Measurements from ENCODE around the gene MTA1. TPM values are rescaled to one million over a fixed set of nuclear protein-coding genes. Genes with fewer than 3 reads are reported as not detected.
A peak's percentile ranks its signal among the peaks of the same experiment; 100 is the strongest.

MTA1 gene
- total and polyA plus RNA-seq, 10 of the 15 experiments (the other 5 are each of a cell fraction or from before 2014, with no cell fraction given), result 0.14 to 162 (median 30.6) TPM

DNA sequence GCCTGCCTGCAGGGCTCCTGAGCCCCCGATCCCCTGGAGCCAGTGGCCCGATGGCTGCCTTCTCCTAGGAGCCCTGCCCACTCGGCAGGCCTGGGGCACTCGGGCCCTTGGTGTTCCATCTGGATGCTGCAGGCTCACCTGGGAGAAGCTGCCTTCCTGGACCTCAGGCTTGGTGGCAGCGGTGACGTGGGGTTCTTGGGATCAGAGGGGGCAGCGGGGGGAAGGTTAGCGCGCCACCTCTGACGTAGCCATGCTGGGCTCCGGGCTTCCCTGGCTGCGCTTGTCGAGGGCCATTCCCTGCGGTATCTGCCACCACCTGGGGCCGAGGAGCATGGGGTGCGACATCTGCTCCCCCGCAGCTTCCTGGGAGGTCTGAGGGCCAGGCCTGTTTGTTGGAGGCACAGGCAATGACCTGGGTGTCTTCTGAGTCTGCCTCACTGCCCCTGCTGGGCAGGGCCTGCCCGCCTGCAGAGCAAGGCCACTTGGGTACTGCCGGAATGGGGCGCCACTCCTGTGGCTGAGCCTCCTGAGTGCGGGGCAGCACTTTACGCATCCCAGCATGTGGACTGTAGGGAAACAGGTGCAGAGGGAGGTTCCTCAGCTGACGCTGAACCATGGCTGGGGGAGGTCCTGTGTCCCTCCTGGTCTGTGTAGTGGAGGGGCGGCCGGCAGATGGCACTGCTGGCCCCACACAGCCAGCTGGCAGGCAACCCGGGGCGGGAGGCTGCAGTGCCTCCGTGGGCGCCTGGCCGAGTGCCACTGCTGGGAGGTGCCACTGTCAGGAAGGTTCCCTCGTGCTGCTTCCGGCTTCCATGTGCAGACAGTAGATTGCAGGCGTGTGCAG, 20.3 kb downstream of the MTA1 start:
- CTCF ChIA-PET, result no interaction called here
- no peak for ATAC-seq
- no peak for FAIRE-seq
- Histone ChIP-seq H3K9me3 (replicated peaks; ENCODE audit: control insufficient read depth, insufficient read depth, low read length) (no peaks in the 10 kb centered on the region), H3K4me1 (ENCODE audit: control insufficient read depth, insufficient read depth, low read length) (no peaks in the 10 kb centered on the region), H2AFZ (ENCODE audit: control insufficient read depth, low read depth, low read length) (no peak overlapping the region), H3K9ac (ENCODE audit: control insufficient read depth, insufficient read depth, low read length) (no peak overlapping the region), H3K4me2 (ENCODE audit: control insufficient read depth, insufficient read depth) (no peak overlapping the region), H3K27me3 (replicated peaks in 1 of 2; ENCODE audit: control insufficient read depth in 2 of 2, insufficient read depth in 2 of 2, low read length in 1 of 2) (no peaks in the 10 kb centered on the region), H3K36me3 (ENCODE audit: control insufficient read depth in 2 of 2, insufficient read depth in 2 of 2, low read length in 1 of 2) (peaks cover 0 to 15% of the 10 kb centered on the region in 2 experiments; a peak in 3 of 4 replicates), H3K27ac (ENCODE audit: control insufficient read depth, insufficient read depth) (no peak overlapping the region), H3K4me3 (no peak overlapping the region), H4K20me1 (ENCODE audit: control insufficient read depth, insufficient read depth) (no peaks in the 10 kb centered on the region), H3K79me2 (ENCODE audit: control insufficient read depth, insufficient read depth, low read length) (peaks cover 25% of the 10 kb centered on the region)
- SMC1A ChIA-PET (ENCODE audit: uncharacterized antibody, unreplicated experiment), result no interaction called here
- in situ Hi-C loops (cut with MboI), result no loop called here
- POLR2A ChIA-PET, result no interaction called here
- intact Hi-C loops (cut with micrococcal nuclease; ENCODE audit: unreplicated experiment), result no loop called here
- RAD21 ChIA-PET (ENCODE audit: unreplicated experiment), result no interaction called here
- TF ChIP-seq POLR2A (IDR thresholded peaks at IDR 0.05; ENCODE audit: low read depth, low read length) (peak; percentile 24; the same call in 1 of the 2 replicates), ZBED1 (IDR thresholded peaks at IDR 0.05; ENCODE audit: borderline replicate concordance) (no peak)
- TF ChIP-seq, protein P1, sequence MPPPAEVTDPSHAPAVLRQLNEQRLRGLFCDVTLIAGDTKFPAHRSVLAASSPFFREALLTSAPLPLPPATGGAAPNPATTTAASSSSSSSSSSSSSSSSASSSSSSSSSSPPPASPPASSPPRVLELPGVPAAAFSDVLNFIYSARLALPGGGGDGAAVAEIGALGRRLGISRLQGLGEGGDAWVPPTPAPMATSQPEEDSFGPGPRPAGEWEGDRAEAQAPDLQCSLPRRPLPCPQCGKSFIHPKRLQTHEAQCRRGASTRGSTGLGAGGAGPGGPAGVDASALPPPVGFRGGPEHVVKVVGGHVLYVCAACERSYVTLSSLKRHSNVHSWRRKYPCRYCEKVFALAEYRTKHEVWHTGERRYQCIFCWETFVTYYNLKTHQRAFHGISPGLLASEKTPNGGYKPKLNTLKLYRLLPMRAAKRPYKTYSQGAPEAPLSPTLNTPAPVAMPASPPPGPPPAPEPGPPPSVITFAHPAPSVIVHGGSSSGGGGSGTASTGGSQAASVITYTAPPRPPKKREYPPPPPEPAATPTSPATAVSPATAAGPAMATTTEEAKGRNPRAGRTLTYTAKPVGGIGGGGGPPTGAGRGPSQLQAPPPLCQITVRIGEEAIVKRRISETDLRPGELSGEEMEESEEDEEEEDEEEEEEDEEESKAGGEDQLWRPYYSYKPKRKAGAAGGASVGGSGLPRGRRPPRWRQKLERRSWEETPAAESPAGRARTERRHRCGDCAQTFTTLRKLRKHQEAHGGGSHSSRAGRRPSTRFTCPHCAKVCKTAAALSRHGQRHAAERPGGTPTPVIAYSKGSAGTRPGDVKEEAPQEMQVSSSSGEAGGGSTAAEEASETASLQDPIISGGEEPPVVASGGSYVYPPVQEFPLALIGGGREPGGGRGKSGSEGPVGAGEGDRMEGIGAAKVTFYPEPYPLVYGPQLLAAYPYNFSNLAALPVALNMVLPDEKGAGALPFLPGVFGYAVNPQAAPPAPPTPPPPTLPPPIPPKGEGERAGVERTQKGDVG (CRISPR knock-in tag; IDR thresholded peaks at IDR 0.05), result no peak
- 86% methylated on average over 33 of the region's 33 CpGs for WGBS (ENCODE audit: insufficient coverage, insufficient replicate concordance, low lambda C conversion rate, missing lambda C conversion rate)
- BruUV-seq (replicated peaks), result no TSS peak
- no peak for DNase-seq (ENCODE audit: low read depth, low spot score)

- TF ChIP-seq TCF12 (IDR thresholded peaks at IDR 0.05; ENCODE audit: low read depth, low read length) (no peak), ASH2L (IDR thresholded peaks at IDR 0.05; ENCODE audit: borderline replicate concordance, low read depth) (no peak), HCFC1 (IDR thresholded peaks at IDR 0.05; ENCODE audit: low read length) (no peak)
- no TSS peak for BruUV-seq (replicated peaks)
- peaks cover 19% of the 10 kb centered on the region for H3K79me2 ChIP-seq (ENCODE audit: control insufficient read depth, insufficient read depth, low read length)
- H4K20me1 ChIP-seq (ENCODE audit: control insufficient read depth, insufficient read depth), result no peaks in the 10 kb centered on the region
- H3K9me3 ChIP-seq (replicated peaks; ENCODE audit: control insufficient read depth, insufficient read depth, low read length), result no peaks in the 10 kb centered on the region
- no peak for DNase-seq (ENCODE audit: low read depth, low spot score)
- no peak overlapping the region for H3K27ac ChIP-seq (ENCODE audit: control insufficient read depth, insufficient read depth)
- no peak overlapping the region for H2AFZ ChIP-seq (ENCODE audit: control insufficient read depth, low read depth, low read length)
- no peaks in the 10 kb centered on the region for H3K4me1 ChIP-seq (ENCODE audit: control insufficient read depth, insufficient read depth, low read length)
- ChIA-PET SMC1A (ENCODE audit: uncharacterized antibody, unreplicated experiment) (no interaction called here), RAD21 (ENCODE audit: unreplicated experiment) (no interaction called here), POLR2A (no interaction called here), CTCF (no interaction called here)
- no peaks in the 10 kb centered on the region for H3K27me3 ChIP-seq (replicated peaks in 1 of 2; ENCODE audit: control insufficient read depth in 2 of 2, insufficient read depth in 2 of 2, low read length in 1 of 2)
- ATAC-seq, result no peak
- 96% methylated on average over 15 of the region's 15 CpGs for WGBS (ENCODE audit: insufficient coverage, insufficient replicate concordance, low lambda C conversion rate, missing lambda C conversion rate)
- H3K9ac ChIP-seq (ENCODE audit: control insufficient read depth, insufficient read depth, low read length), result no peak overlapping the region
- FAIRE-seq, result no peak
- no peak overlapping the region for H3K4me3 ChIP-seq
- H3K4me2 ChIP-seq (ENCODE audit: control insufficient read depth, insufficient read depth), result no peak overlapping the region
- in situ Hi-C loops (cut with MboI), result no loop called here
- H3K36me3 ChIP-seq (ENCODE audit: control insufficient read depth in 2 of 2, insufficient read depth in 2 of 2, low read length in 1 of 2), result peaks cover 0 to 15% of the 10 kb centered on the region in 2 experiments; a peak in 3 of 4 replicates
- intact Hi-C loops (cut with micrococcal nuclease; ENCODE audit: unreplicated experiment), result no loop called here
Observed at GRCh38 chr14:105440554-105440900, 20.9 kb downstream of the MTA1 start.
